ENCODE measurements around the gene SLC7A10. TPM values are rescaled to one million over a fixed set of nuclear protein-coding genes. Genes with fewer than 3 reads are reported as not detected.
A peak's percentile ranks its signal among the peaks of the same experiment; 100 is the strongest.

Gene SLC7A10
- total and polyA plus RNA-seq, 8 donors: 0.50 to 1.2 (median 0.96) TPM; not detected in 1

DNA sequence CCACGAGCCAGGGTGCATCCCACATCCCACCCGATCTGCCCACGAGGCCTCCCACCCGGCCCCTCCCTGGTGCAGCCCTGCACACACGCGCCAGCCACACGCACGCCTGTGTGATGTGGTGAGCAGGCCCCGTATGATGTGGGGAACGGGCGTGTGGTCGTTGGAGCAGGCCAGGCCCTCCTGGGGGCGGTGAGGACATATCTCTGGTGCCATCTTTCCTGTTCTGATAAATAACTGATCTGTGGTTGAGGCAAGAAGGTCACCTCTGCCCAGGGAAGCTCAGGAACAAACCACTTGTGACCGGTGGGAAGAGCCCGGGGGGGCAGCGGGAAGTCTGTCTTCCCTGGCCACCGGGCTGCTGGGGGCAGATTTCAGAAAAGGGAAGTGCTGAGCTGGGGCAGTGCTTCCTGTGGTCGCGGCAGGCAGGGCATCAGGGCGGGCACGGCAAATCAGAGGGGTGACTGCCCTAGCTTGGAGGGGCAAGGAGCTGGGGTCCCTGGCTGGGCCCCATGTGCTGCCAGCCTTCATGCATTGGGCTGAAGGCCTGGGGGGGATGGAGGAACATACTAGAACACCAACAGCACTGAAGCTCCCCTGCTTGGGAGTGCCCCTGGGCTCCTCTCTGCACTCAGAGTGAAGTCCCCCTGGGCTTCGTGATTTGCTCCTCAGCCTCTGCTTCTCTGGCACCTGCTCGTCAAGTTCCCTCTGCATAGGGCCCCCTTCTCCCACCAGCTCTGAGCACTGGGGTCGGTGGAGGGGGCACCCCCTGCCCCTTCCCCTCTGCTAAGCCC, 35.2 kb upstream of the SLC7A10 start:
- TF ChIP-seq, protein P1, sequence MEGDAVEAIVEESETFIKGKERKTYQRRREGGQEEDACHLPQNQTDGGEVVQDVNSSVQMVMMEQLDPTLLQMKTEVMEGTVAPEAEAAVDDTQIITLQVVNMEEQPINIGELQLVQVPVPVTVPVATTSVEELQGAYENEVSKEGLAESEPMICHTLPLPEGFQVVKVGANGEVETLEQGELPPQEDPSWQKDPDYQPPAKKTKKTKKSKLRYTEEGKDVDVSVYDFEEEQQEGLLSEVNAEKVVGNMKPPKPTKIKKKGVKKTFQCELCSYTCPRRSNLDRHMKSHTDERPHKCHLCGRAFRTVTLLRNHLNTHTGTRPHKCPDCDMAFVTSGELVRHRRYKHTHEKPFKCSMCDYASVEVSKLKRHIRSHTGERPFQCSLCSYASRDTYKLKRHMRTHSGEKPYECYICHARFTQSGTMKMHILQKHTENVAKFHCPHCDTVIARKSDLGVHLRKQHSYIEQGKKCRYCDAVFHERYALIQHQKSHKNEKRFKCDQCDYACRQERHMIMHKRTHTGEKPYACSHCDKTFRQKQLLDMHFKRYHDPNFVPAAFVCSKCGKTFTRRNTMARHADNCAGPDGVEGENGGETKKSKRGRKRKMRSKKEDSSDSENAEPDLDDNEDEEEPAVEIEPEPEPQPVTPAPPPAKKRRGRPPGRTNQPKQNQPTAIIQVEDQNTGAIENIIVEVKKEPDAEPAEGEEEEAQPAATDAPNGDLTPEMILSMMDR (IDR thresholded peaks at IDR 0.05): no peak
- DNase-seq (peak in 2 of 4 donors; percentile 76 to 91), ATAC-seq (peak; percentile 68)
- H3K4me1 ChIP-seq: peaks cover 0 to 32% of the 10 kb centered on the region in 2 donors
- no peak overlapping the region for H3K4me3 ChIP-seq
- intact Hi-C loops (cut with DNase I): no loop called here
- no peaks in the 10 kb centered on the region for H3K27me3 ChIP-seq
- peak overlapping the region; percentile 56 to 70 for H3K27ac ChIP-seq
- H3K36me3 ChIP-seq: no peaks in the 10 kb centered on the region
- peaks cover 0 to 3% of the 10 kb centered on the region in 2 donors for H3K9me3 ChIP-seq

DNA sequence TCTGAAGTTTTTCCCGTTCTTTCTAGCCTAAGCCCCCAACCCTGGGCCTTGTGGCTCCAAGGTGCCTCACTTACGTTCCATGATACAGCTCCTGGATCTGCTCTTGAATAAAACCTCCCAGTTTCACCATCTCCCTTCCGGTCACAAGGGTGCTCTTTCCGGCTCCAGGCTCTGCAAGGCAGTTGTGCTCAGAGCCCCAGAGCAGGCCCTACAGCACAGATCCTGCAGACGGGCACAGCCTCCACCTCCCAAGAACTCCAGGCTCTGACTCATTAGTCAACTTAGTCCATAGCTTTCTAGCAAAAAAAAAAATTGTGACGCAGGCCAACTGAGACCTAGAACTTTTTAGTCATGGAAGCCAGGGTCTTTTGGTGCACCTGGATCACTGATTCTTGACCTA, 33.9 kb upstream of the SLC7A10 start:
- H3K27ac ChIP-seq: peak overlapping the region in 1 of 2 donors; percentile 70
- intact Hi-C loops (cut with DNase I): no loop called here
- H3K27me3 ChIP-seq: peaks cover 0 to 4% of the 10 kb centered on the region in 2 donors
- peak; percentile 66 for ATAC-seq
- no peaks in the 10 kb centered on the region for H3K36me3 ChIP-seq
- TF ChIP-seq, protein P1 (IDR thresholded peaks at IDR 0.05): no peak
- H3K4me3 ChIP-seq: no peak overlapping the region
- peaks cover 0 to 32% of the 10 kb centered on the region in 2 donors for H3K4me1 ChIP-seq
- DNase-seq: peak in 1 of 4 donors; percentile 77
- peaks cover 0 to 3% of the 10 kb centered on the region in 2 donors for H3K9me3 ChIP-seq

DNA sequence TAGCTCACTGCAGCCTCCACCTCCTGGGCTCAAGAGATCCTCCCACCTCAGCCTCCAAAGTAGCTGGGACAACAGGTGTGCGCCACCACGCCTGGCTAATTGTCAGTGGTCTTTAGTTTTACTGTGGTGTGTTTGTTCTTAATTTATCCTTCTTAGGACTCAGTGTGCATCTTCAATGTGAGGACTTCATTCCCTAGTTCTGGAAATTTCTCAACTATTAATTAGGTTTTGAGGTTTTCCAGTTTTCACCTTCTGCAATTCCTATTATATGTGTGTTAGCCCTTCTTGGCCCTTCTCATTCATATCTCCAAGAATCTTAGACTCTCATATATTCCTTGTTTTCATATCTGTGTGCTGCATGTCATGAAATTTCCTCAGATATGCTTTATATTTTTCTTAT, 32.2 kb upstream of the SLC7A10 start:
- Histone ChIP-seq H3K27ac (no peak overlapping the region), H3K4me1 (peaks cover 0 to 33% of the 10 kb centered on the region in 2 donors), H3K9me3 (peaks cover 0 to 3% of the 10 kb centered on the region in 2 donors), H3K36me3 (no peaks in the 10 kb centered on the region), H3K27me3 (peaks cover 0 to 20% of the 10 kb centered on the region in 2 donors), H3K4me3 (no peak overlapping the region)
- DNase-seq (peak in 1 of 4 donors; percentile 8), ATAC-seq (no peak)
- intact Hi-C loops (cut with DNase I): no loop called here
- TF ChIP-seq, protein P1 (IDR thresholded peaks at IDR 0.05): no peak

DNA sequence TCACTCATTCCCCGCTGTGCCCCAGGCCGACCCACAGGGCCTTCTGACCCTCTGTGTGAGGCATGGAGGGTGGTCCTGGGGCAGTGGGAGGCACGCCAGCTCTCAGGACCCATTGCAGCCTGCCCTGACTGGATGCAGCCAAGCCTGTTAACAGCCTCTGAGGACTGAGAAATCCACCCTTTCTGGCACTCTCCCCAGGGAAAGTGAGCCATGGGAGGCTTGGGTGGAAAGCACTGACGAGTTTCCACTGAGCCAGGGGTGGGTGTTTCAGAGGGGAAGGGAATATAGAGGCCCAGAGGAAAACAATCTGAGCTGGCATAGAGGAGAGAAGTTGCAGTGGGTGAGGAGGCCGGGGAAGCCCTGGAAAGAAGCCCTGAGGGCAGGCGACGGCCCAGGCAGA, 30.6 kb upstream of the SLC7A10 start:
- DNase-seq (no peak), ATAC-seq (no peak)
- H3K4me3 ChIP-seq: no peak overlapping the region
- intact Hi-C loops (cut with DNase I): no loop called here
- H3K27me3 ChIP-seq: peaks cover 0 to 28% of the 10 kb centered on the region in 2 donors
- peaks cover 0 to 3% of the 10 kb centered on the region in 2 donors for H3K9me3 ChIP-seq
- H3K27ac ChIP-seq: no peak overlapping the region
- no peaks in the 10 kb centered on the region for H3K36me3 ChIP-seq
- TF ChIP-seq, protein P1 (IDR thresholded peaks at IDR 0.05): no peak
- peaks cover 0 to 30% of the 10 kb centered on the region in 2 donors for H3K4me1 ChIP-seq

DNA sequence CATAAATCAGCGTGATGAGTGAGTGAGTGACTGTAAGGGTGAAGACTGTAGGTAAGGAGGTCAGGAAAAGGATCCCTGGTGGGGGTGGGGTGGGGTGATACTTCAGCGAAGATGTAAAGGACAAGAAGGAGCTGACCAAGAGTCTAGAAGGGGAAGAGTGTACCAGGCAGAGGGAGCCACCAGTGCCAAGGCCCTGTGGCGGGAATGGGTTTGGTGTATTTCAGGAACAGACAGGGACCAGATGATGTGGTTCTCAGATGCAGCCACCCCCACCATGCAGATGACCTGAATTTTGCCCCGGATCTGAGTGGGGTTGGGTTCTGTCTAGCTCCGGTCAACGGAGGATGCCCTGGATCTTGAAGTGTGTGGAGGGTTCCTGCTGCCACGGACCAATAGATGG, 30.1 kb upstream of the SLC7A10 start:
- peaks cover 0 to 3% of the 10 kb centered on the region in 2 donors for H3K9me3 ChIP-seq
- DNase-seq: no peak
- TF ChIP-seq, protein P1 (IDR thresholded peaks at IDR 0.05): no peak
- intact Hi-C loops (cut with DNase I): no loop called here
- no peaks in the 10 kb centered on the region for H3K36me3 ChIP-seq
- H3K27me3 ChIP-seq: peaks cover 0 to 33% of the 10 kb centered on the region in 2 donors
- no peak for ATAC-seq
- H3K4me1 ChIP-seq: peaks cover 0 to 25% of the 10 kb centered on the region in 2 donors
- no peak overlapping the region for H3K4me3 ChIP-seq
- H3K27ac ChIP-seq: no peak overlapping the region
